Bronchial epithelial cell (primary cell): ENCODE results near the gene DSC1. TPM values are rescaled to one million over a fixed set of nuclear protein-coding genes. Genes with fewer than 3 reads are reported as not detected.

Experiments
- DNase-seq: peaks from one replicate; pipeline ENCODE4 v3.0.0-alpha.2; 2010; ENCODE audit warnings: low read depth
- FAIRE-seq: peaks from 2 replicates; lab custom pipeline; 2011; peaks lifted over from hg19 to GRCh38; lab: Jason Lieb, UNC
- H3K27me3 ChIP-seq: 2 replicates; pipeline ENCODE4 v1.5.1; 2011; ENCODE audit warnings: low read length; ENCODE audit not compliant: control insufficient read depth, insufficient read depth
- H3K36me3 ChIP-seq: 2 replicates; pipeline ENCODE4 v1.5.1; 2011; ENCODE audit warnings: low read length; ENCODE audit not compliant: control insufficient read depth, insufficient read depth
- H3K4me3 ChIP-seq: 2 replicates; pipeline ENCODE4 v1.5.1; 2011; ENCODE audit warnings: mild to moderate bottlenecking, low read depth, low read length, control low read depth
- CTCF ChIP-seq: IDR thresholded peaks from 2 replicates; pipeline ENCODE4 v1.5.1; 2011; ENCODE audit warnings: mild to moderate bottlenecking, moderate library complexity, low read length, control low read depth, inconsistent platforms; ENCODE audit not compliant: insufficient read depth, severe bottlenecking
- total RNA-seq: library from RNA; depleted of rRNA; stranded (reverse); fragments of >200 nt; gene quantifications from 2 replicates; pipeline ENCODE4 v1.2.1, GENCODE V29; 2014

The DSC1 gene
- total RNA-seq, 1 donor from 2014 or later, result not detected

- no peak for FAIRE-seq
Observed at GRCh38 chr18:31197676-31198075, 35.0 kb upstream of the DSC1 start.

GRCh38 chr18:31195063-31195462 lies 32.4 kb upstream of the DSC1 start:
- DNase-seq, result no peak
- H3K4me3 ChIP-seq, result no peak overlapping the region
- no peak for TF ChIP-seq CTCF
- H3K36me3 ChIP-seq, result no peaks in the 10 kb centered on the region
- no peaks in the 10 kb centered on the region for H3K27me3 ChIP-seq
- FAIRE-seq, result no peak

More at GRCh38 chr18:31197676-31198075, 35.0 kb upstream of the DSC1 start:
- H3K4me3 ChIP-seq, result no peak overlapping the region
- H3K36me3 ChIP-seq, result no peaks in the 10 kb centered on the region
- H3K27me3 ChIP-seq, result no peaks in the 10 kb centered on the region
- peak; percentile 96 for DNase-seq
- TF ChIP-seq CTCF, result no peak

GRCh38 chr18:31192086-31192776 lies 29.6 kb upstream of the DSC1 start:
- no peak overlapping the region for H3K4me3 ChIP-seq
- no peak for TF ChIP-seq CTCF
- FAIRE-seq, result no peak
- peak; percentile 82 for DNase-seq
- H3K36me3 ChIP-seq, result no peaks in the 10 kb centered on the region
- H3K27me3 ChIP-seq, result no peaks in the 10 kb centered on the region

GRCh38 chr18:31190919-31191318 lies 28.3 kb upstream of the DSC1 start:
- Histone ChIP-seq H3K4me3 (no peak overlapping the region), H3K27me3 (no peaks in the 10 kb centered on the region), H3K36me3 (no peaks in the 10 kb centered on the region)
- TF ChIP-seq CTCF, result no peak
- peak; percentile 62 for FAIRE-seq
- DNase-seq, result peak; percentile 90

GRCh38 chr18:31189757-31190156 lies 27.1 kb upstream of the DSC1 start:
- FAIRE-seq, result no peak
- Histone ChIP-seq H3K4me3 (no peak overlapping the region), H3K27me3 (no peaks in the 10 kb centered on the region), H3K36me3 (no peaks in the 10 kb centered on the region)
- TF ChIP-seq CTCF, result no peak
- DNase-seq, result no peak
